ENCODE results near the gene GDPD3. TPM values are rescaled to one million over a fixed set of nuclear protein-coding genes. Genes with fewer than 3 reads are reported as not detected.
A peak's percentile ranks its signal among the peaks of the same experiment; 100 is the strongest.

GDPD3 gene
- total and polyA plus RNA-seq, 10 of the 15 experiments (the other 5 are each of a cell fraction or from before 2014, with no cell fraction given) = 0.29 to 3.3 (median 0.97) TPM

GRCh38 chr16:30092373-30093010 is 20.8 kb downstream of the GDPD3 start (continued):
- TF ChIP-seq SRF (IDR thresholded peaks at IDR 0.05; ENCODE audit: low read depth in 2 of 2, low read length in 2 of 2) (no peak), NFIC (IDR thresholded peaks at IDR 0.05; ENCODE audit: low read depth, low read length) (no peak), RB1 (IDR thresholded peaks at IDR 0.05; ENCODE audit: borderline replicate concordance) (peak; percentile 99), CEBPZ (IDR thresholded peaks at IDR 0.05; ENCODE audit: low read depth, low read length) (no peak), NFYA (IDR thresholded peaks at IDR 0.05; ENCODE audit: borderline replicate concordance, low read depth, low read length) (no peak), CBX5 (IDR thresholded peaks at IDR 0.05; ENCODE audit: low read depth) (no peak), MYC (IDR thresholded peaks at IDR 0.05; ENCODE audit: insufficient read depth, insufficient read length, insufficient replicate concordance, low read length, severe bottlenecking) (peak; percentile 84), SP1 (IDR thresholded peaks at IDR 0.05; ENCODE audit: low read depth, low read length) (no peak), ZBTB11 (CRISPR knock-in tag; IDR thresholded peaks at IDR 0.05) (no peak), TAF1 (IDR thresholded peaks at IDR 0.05; ENCODE audit: borderline replicate concordance, low read depth, low read length) (peak; percentile 11; the same call in 1 of the 2 replicates), SIX5 (IDR thresholded peaks at IDR 0.05; ENCODE audit: low read depth, low read length, severe bottlenecking) (peak; percentile 31), WRNIP1 (IDR thresholded peaks at IDR 0.05; ENCODE audit: borderline replicate concordance, low read depth, low read length) (no peak), PRDM15 (CRISPR knock-in tag; IDR thresholded peaks at IDR 0.05) (0 out of 2 replicates have a peak, but pooled peaks have one; percentile 59), CHD1 (IDR thresholded peaks at IDR 0.05; ENCODE audit: low read depth, low read length) (0 out of 2 replicates have a peak, but pooled peaks have one; percentile 35), CREB1 (IDR thresholded peaks at IDR 0.05; ENCODE audit: low read depth) (peak; percentile 59; the same call in 1 of the 2 replicates), RELB (IDR thresholded peaks at IDR 0.05; ENCODE audit: low read depth) (peak; percentile 73), BCL11A (IDR thresholded peaks at IDR 0.05; ENCODE audit: low read depth, low read length) (0 out of 2 replicates have a peak, but pooled peaks have one; percentile 30)
